RWPE2 (cell line): ENCODE data around the gene RPUSD1.
A peak's percentile ranks its signal among the peaks of the same experiment; 100 is the strongest.

ENCODE experiments used
- ATAC-seq: fragments of 200-7000 bp; cut with Tn5 transposase; 3 replicates; pipeline ENCODE4 v1.9.1; 2021; ENCODE audit warnings: low read depth
- DNase-seq: peaks from one replicate; pipeline ENCODE4 v3.0.0-alpha.2; 2020; ENCODE audit warnings: low spot score
- H3K27ac ChIP-seq: fragments of 450-650 bp; 2 replicates; pipeline ENCODE4 v1.5.1; 2017; ENCODE audit warnings: mild to moderate bottlenecking; ENCODE audit not compliant: poor library complexity, severe bottlenecking
- H3K27me3 ChIP-seq: fragments of 250-450 bp; sonication (Bioruptor Pico); 2 replicates; pipeline ENCODE4 v1.5.1; 2021; ENCODE audit warnings: mild to moderate bottlenecking, moderate library complexity; ENCODE audit not compliant: insufficient read depth, poor library complexity, severe bottlenecking
- H3K36me3 ChIP-seq: fragments of 250-450 bp; sonication (Bioruptor Pico); 2 replicates; pipeline ENCODE4 v1.5.1; 2020; ENCODE audit warnings: low read depth, mild to moderate bottlenecking, moderate library complexity
- H3K4me1 ChIP-seq: fragments of 250-450 bp; sonication (Bioruptor Pico); 2 replicates; pipeline ENCODE4 v1.5.1; 2021; ENCODE audit warnings: mild to moderate bottlenecking, moderate library complexity; ENCODE audit not compliant: insufficient read depth, poor library complexity, severe bottlenecking
- H3K4me3 ChIP-seq: fragments of 250-450 bp; sonication (Bioruptor Pico); 2 replicates; pipeline ENCODE4 v1.5.1; 2021; ENCODE audit warnings: mild to moderate bottlenecking, moderate library complexity; ENCODE audit not compliant: severe bottlenecking
- H3K9me3 ChIP-seq: fragments of 250-450 bp; sonication (Bioruptor Pico); 2 replicates; pipeline ENCODE4 v1.5.1; 2021; ENCODE audit warnings: mild to moderate bottlenecking, moderate library complexity; ENCODE audit not compliant: severe bottlenecking
- CTCF ChIP-seq: fragments of 450-650 bp; IDR thresholded peaks from one replicate; pipeline ENCODE4 v1.5.1; 2017; ENCODE audit warnings: mild to moderate bottlenecking, moderate library complexity; ENCODE audit not compliant: poor library complexity, severe bottlenecking

Gene RPUSD1

GRCh38 chr16:807347-808084, 19.3 kb upstream of the RPUSD1 start:
- H3K4me1 ChIP-seq: no peaks in the 10 kb centered on the region
- peak overlapping the region; percentile 56 for H3K4me3 ChIP-seq
- no peak for DNase-seq
- no peaks in the 10 kb centered on the region for H3K9me3 ChIP-seq
- no peaks in the 10 kb centered on the region for H3K36me3 ChIP-seq
- peak; percentile 85 for ATAC-seq
- peaks cover 29% of the 10 kb centered on the region for H3K27me3 ChIP-seq
- TF ChIP-seq CTCF: no peak
- peak overlapping the region; percentile 51 for H3K27ac ChIP-seq

DNA sequence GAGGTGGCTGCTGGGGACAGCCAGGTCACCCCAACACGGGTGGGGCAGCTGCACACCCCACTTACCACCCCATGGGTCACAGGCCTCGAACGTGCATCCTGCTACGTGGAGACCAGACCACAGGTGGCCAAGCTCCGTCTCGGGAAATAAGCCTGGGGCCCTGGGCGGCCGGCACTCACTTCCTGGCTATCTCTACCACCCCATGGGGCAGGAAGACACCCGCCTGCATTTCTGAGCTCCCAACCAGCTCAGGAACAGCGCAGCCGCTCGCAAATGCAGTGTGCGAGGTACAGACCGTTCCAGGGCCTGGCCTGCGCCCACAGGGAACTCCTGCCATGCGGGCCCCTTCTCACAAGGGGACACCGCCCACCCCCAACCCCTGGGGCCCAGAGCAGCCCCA, 17.3 kb upstream of the RPUSD1 start:
- DNase-seq (no peak), ATAC-seq (no peak)
- peaks cover 39% of the 10 kb centered on the region for H3K27me3 ChIP-seq
- no peaks in the 10 kb centered on the region for H3K9me3 ChIP-seq
- H3K36me3 ChIP-seq: no peaks in the 10 kb centered on the region
- no peak for TF ChIP-seq CTCF
- H3K4me3 ChIP-seq: no peak overlapping the region
- H3K4me1 ChIP-seq: no peaks in the 10 kb centered on the region
- no peak overlapping the region for H3K27ac ChIP-seq

- H3K36me3 ChIP-seq: no peaks in the 10 kb centered on the region
- H3K9me3 ChIP-seq: no peaks in the 10 kb centered on the region
- no peaks in the 10 kb centered on the region for H3K4me1 ChIP-seq
- H3K27ac ChIP-seq: no peak overlapping the region
- H3K4me3 ChIP-seq: no peak overlapping the region
- DNase-seq: no peak
- H3K27me3 ChIP-seq: peaks cover 50% of the 10 kb centered on the region
- no peak for TF ChIP-seq CTCF
- ATAC-seq: no peak
Measured at GRCh38 chr16:804193-805048, 16.2 kb upstream of the RPUSD1 start.

DNA sequence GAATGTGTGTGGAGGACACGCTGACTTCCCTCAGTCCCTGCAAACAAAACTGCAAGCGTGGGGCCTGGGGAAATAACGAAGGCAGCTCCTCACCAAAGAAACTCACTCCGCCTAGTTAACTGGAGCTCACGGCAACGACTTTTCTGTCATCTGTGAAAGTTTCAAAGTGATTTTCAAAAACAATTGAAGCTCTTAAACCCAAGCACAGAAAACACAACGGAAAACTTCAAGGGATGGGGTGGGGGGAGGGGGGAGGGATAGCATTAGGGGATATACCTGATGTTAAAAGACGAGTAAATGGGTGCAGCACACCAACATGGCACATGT, 15.5 kb upstream of the RPUSD1 start:
- Histone ChIP-seq H3K4me3 (no peak overlapping the region), H3K4me1 (no peaks in the 10 kb centered on the region), H3K9me3 (no peaks in the 10 kb centered on the region), H3K27ac (no peak overlapping the region), H3K27me3 (peaks cover 52% of the 10 kb centered on the region), H3K36me3 (no peaks in the 10 kb centered on the region)
- DNase-seq: no peak
- no peak for ATAC-seq
- no peak for TF ChIP-seq CTCF
